GM19023 (cell line): ENCODE data around the gene HSCB.
A peak's percentile ranks its signal among the peaks of the same experiment; 100 is the strongest.
"Not testable (repeated sequence)": the region's sequence is repeated elsewhere in the genome, so short reads cannot be mapped to it uniquely, and the experiment has no call there.

Experiments
- ATAC-seq: cut with Tn5 transposase; IDR thresholded peaks from one replicate; pipeline ENCODE4 v1.9.1; 2021; ENCODE audit warnings: mild to moderate bottlenecking, moderate library complexity; ENCODE audit not compliant: unreplicated experiment

The HSCB gene

GRCh38 chr22:28783786-28784671, 42.2 kb downstream of the HSCB start:
- no peak for ATAC-seq

GRCh38 chr22:28788601-28789000, 46.8 kb downstream of the HSCB start:
- ATAC-seq = no peak

GRCh38 chr22:28791124-28791523, 49.3 kb downstream of the HSCB start:
- ATAC-seq = no peak

- ATAC-seq = peak; percentile 66
These were observed 50.1 kb downstream of the HSCB start for GRCh38 chr22:28791841-28792490.

- ATAC-seq = peak; percentile 30
These were observed 50.9 kb downstream of the HSCB start for GRCh38 chr22:28792491-28793383.

- ATAC-seq = no peak
These were observed 52.2 kb downstream of the HSCB start for GRCh38 chr22:28793976-28794584.

- ATAC-seq = no peak
These were observed 53.3 kb downstream of the HSCB start for GRCh38 chr22:28795071-28795693.

- ATAC-seq = no peak
These were observed 54.4 kb downstream of the HSCB start for GRCh38 chr22:28795932-28796856.

GRCh38 chr22:28798810-28799605, 57.2 kb downstream of the HSCB start:
- ATAC-seq = no peak

GRCh38 chr22:28799606-28800307, 57.9 kb downstream of the HSCB start:
- peak; percentile 30 for ATAC-seq

- ATAC-seq = peak; percentile 91
These were observed 58.6 kb downstream of the HSCB start, which contains the start of gene XBP1 for GRCh38 chr22:28800308-28801041. Gene XBP1 (minus strand): TSS chr22:28800569.

GRCh38 chr22:28801845-28802594, 60.2 kb downstream of the HSCB start:
- ATAC-seq = no peak

GRCh38 chr22:28802595-28803123, 60.8 kb downstream of the HSCB start:
- ATAC-seq = no peak

- not testable (repeated sequence) for ATAC-seq
These were observed 63.6 kb downstream of the HSCB start for GRCh38 chr22:28805426-28805825.
